ENCODE results near the gene VPS37D.

Gene VPS37D

GRCh38 chr7:73667344-73668102 is at the start of gene VPS37D:
VPS37D (plus strand) TSS chr7:73667831; CDS start chr7:73667959, 128 bp downstream.
- CTCF ChIA-PET, result interaction anchor here (0.5 to 3.3 kb wide), 15 partner anchors 9 to 64 kb away, joined by 3 to 29 read pairs (median 4); partner anchors contain the start of gene STX1A
- H3K36me3 ChIP-seq (ENCODE audit: control insufficient read depth in 2 of 2, insufficient read depth in 1 of 2, low read length in 2 of 2), result peaks cover 0 to 8% of the 10 kb centered on the region in 2 experiments; a peak in 1 of 3 replicates
- H3K9me3 ChIP-seq (ENCODE audit: control insufficient read depth, insufficient read depth, low read depth, low read length), result no peaks in the 10 kb centered on the region
- no peak for TF ChIP-seq ZFP41 (tag by site-specific recombination; IDR thresholded peaks at IDR 0.05; ENCODE audit: borderline replicate concordance)
- no peak for TF ChIP-seq ZNF132 (tag by site-specific recombination; IDR thresholded peaks at IDR 0.05; ENCODE audit: borderline replicate concordance)
- no peak for TF ChIP-seq ZSCAN18 (tag by site-specific recombination; IDR thresholded peaks at IDR 0.05)
- TF ChIP-seq ZBTB21 (tag by site-specific recombination; IDR thresholded peaks at IDR 0.05), result no peak
- peak; percentile 43; the same call in 1 of the 2 replicates for TF ChIP-seq IKZF3 (tag by site-specific recombination; IDR thresholded peaks at IDR 0.05)
- TF ChIP-seq TSHZ1 (tag by site-specific recombination; IDR thresholded peaks at IDR 0.05; ENCODE audit: borderline replicate concordance), result no peak
- TF ChIP-seq ZFP37 (tag by site-specific recombination; IDR thresholded peaks at IDR 0.05), result no peak
- TF ChIP-seq WT1 (tag by site-specific recombination; IDR thresholded peaks at IDR 0.05), result peak; percentile 44; the same call in 1 of the 2 replicates
- no peak for TF ChIP-seq ATF2 (tag by site-specific recombination; IDR thresholded peaks at IDR 0.05; ENCODE audit: low read depth)
- no peak for TF ChIP-seq ZNF2 (tag by site-specific recombination; IDR thresholded peaks at IDR 0.05)
- TF ChIP-seq KLF10 (tag by site-specific recombination; IDR thresholded peaks at IDR 0.05), result peak; percentile 92
- no peak for TF ChIP-seq YY1 (tag by site-specific recombination; IDR thresholded peaks at IDR 0.05)
- TF ChIP-seq ZNF404 (tag by site-specific recombination; IDR thresholded peaks at IDR 0.05), result no peak
- TF ChIP-seq KLF17 (tag by site-specific recombination; IDR thresholded peaks at IDR 0.05), result no peak
- TF ChIP-seq KLF8 (tag by site-specific recombination; IDR thresholded peaks at IDR 0.05), result peak; percentile 88
- peak; percentile 84 for TF ChIP-seq PATZ1 (tag by site-specific recombination; IDR thresholded peaks at IDR 0.05)
- TF ChIP-seq, protein P1, sequence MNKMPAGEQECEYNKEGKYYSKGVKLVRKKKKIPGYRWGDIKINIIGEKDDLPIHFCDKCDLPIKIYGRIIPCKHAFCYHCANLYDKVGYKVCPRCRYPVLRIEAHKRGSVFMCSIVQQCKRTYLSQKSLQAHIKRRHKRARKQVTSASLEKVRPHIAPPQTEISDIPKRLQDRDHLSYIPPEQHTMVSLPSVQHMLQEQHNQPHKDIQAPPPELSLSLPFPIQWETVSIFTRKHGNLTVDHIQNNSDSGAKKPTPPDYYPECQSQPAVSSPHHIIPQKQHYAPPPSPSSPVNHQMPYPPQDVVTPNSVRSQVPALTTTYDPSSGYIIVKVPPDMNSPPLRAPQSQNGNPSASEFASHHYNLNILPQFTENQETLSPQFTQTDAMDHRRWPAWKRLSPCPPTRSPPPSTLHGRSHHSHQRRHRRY (tag by site-specific recombination; IDR thresholded peaks at IDR 0.05), result no peak
- TF ChIP-seq ZNF529 (tag by site-specific recombination; IDR thresholded peaks at IDR 0.05; ENCODE audit: insufficient replicate concordance), result no peak
- TF ChIP-seq ZNF449 (tag by site-specific recombination; IDR thresholded peaks at IDR 0.05), result no peak
- TF ChIP-seq, protein P2, sequence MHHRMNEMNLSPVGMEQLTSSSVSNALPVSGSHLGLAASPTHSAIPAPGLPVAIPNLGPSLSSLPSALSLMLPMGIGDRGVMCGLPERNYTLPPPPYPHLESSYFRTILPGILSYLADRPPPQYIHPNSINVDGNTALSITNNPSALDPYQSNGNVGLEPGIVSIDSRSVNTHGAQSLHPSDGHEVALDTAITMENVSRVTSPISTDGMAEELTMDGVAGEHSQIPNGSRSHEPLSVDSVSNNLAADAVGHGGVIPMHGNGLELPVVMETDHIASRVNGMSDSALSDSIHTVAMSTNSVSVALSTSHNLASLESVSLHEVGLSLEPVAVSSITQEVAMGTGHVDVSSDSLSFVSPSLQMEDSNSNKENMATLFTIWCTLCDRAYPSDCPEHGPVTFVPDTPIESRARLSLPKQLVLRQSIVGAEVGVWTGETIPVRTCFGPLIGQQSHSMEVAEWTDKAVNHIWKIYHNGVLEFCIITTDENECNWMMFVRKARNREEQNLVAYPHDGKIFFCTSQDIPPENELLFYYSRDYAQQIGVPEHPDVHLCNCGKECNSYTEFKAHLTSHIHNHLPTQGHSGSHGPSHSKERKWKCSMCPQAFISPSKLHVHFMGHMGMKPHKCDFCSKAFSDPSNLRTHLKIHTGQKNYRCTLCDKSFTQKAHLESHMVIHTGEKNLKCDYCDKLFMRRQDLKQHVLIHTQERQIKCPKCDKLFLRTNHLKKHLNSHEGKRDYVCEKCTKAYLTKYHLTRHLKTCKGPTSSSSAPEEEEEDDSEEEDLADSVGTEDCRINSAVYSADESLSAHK (tag by site-specific recombination; IDR thresholded peaks at IDR 0.05), result no peak
- TF ChIP-seq SP2 (tag by site-specific recombination; IDR thresholded peaks at IDR 0.05), result peak; percentile 55

More at GRCh38 chr7:73667344-73668102, at the start of gene VPS37D:
- POLR2A ChIA-PET, result interaction anchor here (0.6 to 0.7 kb wide), 3 partner anchors 8 to 119 kb away, joined by 3 to 4 read pairs (median 4); partner anchors contain the start of gene ABHD11
- Histone ChIP-seq H3K27ac (ENCODE audit: extremely low read depth, low read depth, low read length) (peak within 1 kb of the TSS; percentile 58; the same call in 1 of the 2 replicates), H3K4me3 (ENCODE audit: low read depth, low read length) (peak within 1 kb of the TSS; percentile 58), H3K4me1 (ENCODE audit: control insufficient read depth, insufficient read depth, low read length) (no peaks in the 10 kb centered on the region; the same call in 1 of the 2 replicates)

Data from HEK293 (cell line).